ENCODE data around the gene CARMIL1. TPM values are rescaled to one million over a fixed set of nuclear protein-coding genes. Genes with fewer than 3 reads are reported as not detected.

The CARMIL1 gene
- total RNA-seq, 1 donor from 2014 or later = 30.4 TPM

- no peak for TF ChIP-seq CTCF (IDR thresholded peaks at IDR 0.05)
- ATAC-seq = peak in 1 of 2 donors; percentile 8
- Histone ChIP-seq H3K9me3 (no peaks in the 10 kb centered on the region), H3K36me3 (no peaks in the 10 kb centered on the region), H3K4me1 (peaks cover 19% of the 10 kb centered on the region), H3K27ac (peak overlapping the region; percentile 78), H3K27me3 (ENCODE audit: low read depth) (peaks cover 12% of the 10 kb centered on the region), H3K4me3 (peak overlapping the region; percentile 80)
- intact Hi-C loops (cut with DNase I) = no loop called here
- DNase-seq = no peak
Measured at GRCh38 chr6:25280344-25281074, 1.3 kb downstream of the CARMIL1 start.

- H3K27ac ChIP-seq = no peak overlapping the region
- DNase-seq = no peak
- no peak for TF ChIP-seq CTCF (IDR thresholded peaks at IDR 0.05)
- H3K4me3 ChIP-seq = no peak overlapping the region
- H3K27me3 ChIP-seq (ENCODE audit: low read depth) = no peaks in the 10 kb centered on the region
- H3K36me3 ChIP-seq = no peaks in the 10 kb centered on the region
- no peak for ATAC-seq
- H3K9me3 ChIP-seq = no peaks in the 10 kb centered on the region
- H3K4me1 ChIP-seq = peaks cover 25% of the 10 kb centered on the region
- intact Hi-C loops (cut with DNase I) = no loop called here
Measured at GRCh38 chr6:25286891-25287290, 7.7 kb downstream of the CARMIL1 start.

- intact Hi-C loops (cut with DNase I) = no loop called here
- H3K4me3 ChIP-seq = no peak overlapping the region
- DNase-seq (no peak), ATAC-seq (no peak)
- TF ChIP-seq CTCF (IDR thresholded peaks at IDR 0.05) = no peak
- peaks cover 25% of the 10 kb centered on the region for H3K4me1 ChIP-seq
- no peaks in the 10 kb centered on the region for H3K27me3 ChIP-seq (ENCODE audit: low read depth)
- no peaks in the 10 kb centered on the region for H3K9me3 ChIP-seq
- no peaks in the 10 kb centered on the region for H3K36me3 ChIP-seq
- no peak overlapping the region for H3K27ac ChIP-seq
Measured at GRCh38 chr6:25287941-25288340, 8.8 kb downstream of the CARMIL1 start.

- intact Hi-C loops (cut with DNase I) = no loop called here
- no peak for TF ChIP-seq CTCF (IDR thresholded peaks at IDR 0.05)
- H3K27me3 ChIP-seq (ENCODE audit: low read depth) = no peaks in the 10 kb centered on the region
- H3K36me3 ChIP-seq = no peaks in the 10 kb centered on the region
- no peak for ATAC-seq
- H3K4me1 ChIP-seq = peaks cover 25% of the 10 kb centered on the region
- H3K27ac ChIP-seq = no peak overlapping the region
- DNase-seq = no peak
- H3K4me3 ChIP-seq = no peak overlapping the region
- H3K9me3 ChIP-seq = no peaks in the 10 kb centered on the region
Measured at GRCh38 chr6:25288518-25288917, 9.3 kb downstream of the CARMIL1 start.

- intact Hi-C loops (cut with DNase I) = no loop called here
- H3K4me1 ChIP-seq = peaks cover 34% of the 10 kb centered on the region
- no peaks in the 10 kb centered on the region for H3K36me3 ChIP-seq
- H3K27me3 ChIP-seq (ENCODE audit: low read depth) = no peaks in the 10 kb centered on the region
- peak; percentile 76 to 87 for ATAC-seq
- H3K9me3 ChIP-seq = no peaks in the 10 kb centered on the region
- no peak overlapping the region for H3K4me3 ChIP-seq
- TF ChIP-seq CTCF (IDR thresholded peaks at IDR 0.05) = no peak
- peak overlapping the region; percentile 37 for H3K27ac ChIP-seq
- DNase-seq = no peak
Measured at GRCh38 chr6:25290306-25291060, 11.3 kb downstream of the CARMIL1 start.

All from lower lobe of right lung (tissue), 2 donors.